A549 (cell line): ENCODE data around the gene LSS. TPM values are rescaled to one million over a fixed set of nuclear protein-coding genes. Genes with fewer than 3 reads are reported as not detected.

Source experiments
- ATAC-seq, 2 experiments: fragments of 200-7000 bp in 1 of 2; fragments of >200 bp in 1 of 2; cut with Nextera tagmentation in 1 of 2; cut with Tn5 transposase in 1 of 2; 3 replicates each; pipeline versions ENCODE4 v1.8.0 to v1.9.1; 2018 to 2020; ENCODE audit warnings: mild to moderate bottlenecking in 1 of 2, moderate library complexity in 1 of 2
- CTCF ChIA-PET: fragments of 300-600 bp; sonication (Branson Sonifier 250); formaldehyde crosslinking; extraction: SDS; loops from one replicate; lab custom pipeline; 2021; ENCODE audit warnings: antibody characterized with exemption, inconsistent platforms; lab: Yijun Ruan, JAX
- POLR2A ChIA-PET: fragments of 350-600 bp; formaldehyde crosslinking; extraction: SDS; loops from one replicate; lab custom pipeline; 2021; ENCODE audit warnings: antibody characterized with exemption, inconsistent platforms; lab: Yijun Ruan, JAX
- DNase-seq, 2 experiments: peaks; one replicate each; pipeline versions ENCODE4 v3.0.0 to v3.0.0-alpha.2; 2011 to 2016; ENCODE audit warnings: low read depth in 1 of 2, low spot score in 1 of 2
- FAIRE-seq: peaks from 2 replicates; lab custom pipeline; 2011; peaks lifted over from hg19 to GRCh38; lab: Jason Lieb, UNC
- H3K27ac ChIP-seq, 2 experiments: fragments of >200 bp; sonication (Bioruptor Twin); formaldehyde crosslinking; 3 replicates each; pipeline ENCODE4 v1.5.1; 2016 to 2017
- H3K4me1 ChIP-seq: fragments of >200 bp; sonication (Bioruptor Twin); formaldehyde crosslinking; 3 replicates; pipeline ENCODE4 v1.6.1; 2016
- H3K4me2 ChIP-seq: fragments of >200 bp; sonication (Bioruptor Twin); formaldehyde crosslinking; 3 replicates; pipeline ENCODE4 v1.6.1; 2016
- H3K4me3 ChIP-seq: fragments of >200 bp; sonication (Bioruptor Twin); formaldehyde crosslinking; 3 replicates; pipeline ENCODE4 v1.5.1; 2016
- H3K9me3 ChIP-seq: fragments of >200 bp; sonication (Bioruptor Twin); formaldehyde crosslinking; 3 replicates; pipeline ENCODE4 v1.6.1; 2016
- BCL3 ChIP-seq: fragments of >200 bp; sonication (Bioruptor Twin); formaldehyde crosslinking; IDR thresholded peaks from 3 replicates; pipeline ENCODE4 v1.6.1; 2016
- CHD2 ChIP-seq: fragments of 150-350 bp; IDR thresholded peaks from 2 replicates; pipeline ENCODE4 v1.6.1; 2014; ENCODE audit warnings: low read length; ENCODE audit not compliant: partially characterized antibody
- CHD4 ChIP-seq: fragments of 200-600 bp; sonication (generic); IDR thresholded peaks from 2 replicates; pipeline ENCODE4 v1.6.1; 2016; ENCODE audit warnings: antibody characterized with exemption, mild to moderate bottlenecking, borderline replicate concordance
- EP300 ChIP-seq, 2 experiments: fragments of >200 bp; sonication (Bioruptor Twin); formaldehyde crosslinking; IDR thresholded peaks; 2 replicates in 1 of 2; 3 replicates in 1 of 2; pipeline ENCODE4 v1.6.1; 2016 to 2017
- ESRRA ChIP-seq: fragments of 150-350 bp; IDR thresholded peaks from 2 replicates; pipeline ENCODE4 v1.6.1; 2014; ENCODE audit warnings: mild to moderate bottlenecking, low read length, borderline replicate concordance
- FOSL2 ChIP-seq, 2 experiments: fragments of 450-650 bp in 1 of 2; fragments of >200 bp in 1 of 2; sonication (Bioruptor Twin) in 1 of 2; formaldehyde crosslinking; IDR thresholded peaks; 2 replicates each; pipeline versions ENCODE4 v1.5.0 to v1.6.1; 2016 to 2020; ENCODE audit warnings: mild to moderate bottlenecking in 1 of 2, moderate library complexity in 1 of 2
- GATA3 ChIP-seq: IDR thresholded peaks from 2 replicates; pipeline ENCODE4 v1.6.1; 2012; ENCODE audit warnings: borderline replicate concordance
- KDM5A ChIP-seq: fragments of 200-600 bp; sonication (generic); IDR thresholded peaks from 2 replicates; pipeline ENCODE4 v1.6.1; 2016; ENCODE audit warnings: antibody characterized with exemption, mild to moderate bottlenecking
- MAFK ChIP-seq: fragments of 450-650 bp; IDR thresholded peaks from 2 replicates; pipeline ENCODE4 v1.6.1; 2014; ENCODE audit not compliant: partially characterized antibody
- MAZ ChIP-seq: fragments of 150-350 bp; IDR thresholded peaks from 2 replicates; pipeline ENCODE4 v1.6.1; 2014; ENCODE audit warnings: antibody characterized with exemption, low read depth, low read length, borderline replicate concordance
- MYC ChIP-seq: IDR thresholded peaks from 2 replicates; pipeline ENCODE4 v1.6.1; 2012; ENCODE audit warnings: mild to moderate bottlenecking, inconsistent platforms, low read length, improper control_type of control experiment, borderline replicate concordance
- NPAS2 ChIP-seq: fragments of 250-450 bp; sonication (Bioruptor Pico); IDR thresholded peaks from 2 replicates; pipeline ENCODE4 v1.8.0; 2022; ENCODE audit warnings: mild to moderate bottlenecking, moderate library complexity, borderline replicate concordance
- POLR2A ChIP-seq: IDR thresholded peaks from 2 replicates; pipeline ENCODE4 v1.6.1; 2012; ENCODE audit warnings: mild to moderate bottlenecking, low read length
- POLR2AphosphoS2 ChIP-seq: conservative IDR thresholded peaks from 2 replicates; pipeline ENCODE4 v1.6.1; 2012; ENCODE audit warnings: low read length, improper control_type of control experiment, inconsistent platforms
- REST ChIP-seq: fragments of 200-600 bp; sonication (generic); IDR thresholded peaks from 2 replicates; pipeline ENCODE4 v1.6.1; 2016; ENCODE audit warnings: antibody characterized with exemption, mild to moderate bottlenecking, moderate library complexity
- SREBF2 ChIP-seq: fragments of 450-650 bp; IDR thresholded peaks from 2 replicates; pipeline ENCODE4 v1.6.1; 2014; ENCODE audit warnings: mild to moderate bottlenecking, moderate library complexity
- TP53 ChIP-seq: fragments of 250-450 bp; sonication (Bioruptor Pico); IDR thresholded peaks from 2 replicates; pipeline ENCODE4 v1.5.0; 2021; ENCODE audit warnings: mild to moderate bottlenecking, moderate library complexity
- ZNF302 ChIP-seq: fragments of 250-450 bp; sonication (Bioruptor Pico); IDR thresholded peaks from 2 replicates; pipeline ENCODE4 v1.9.0; 2021; ENCODE audit warnings: inconsistent platforms, mild to moderate bottlenecking, moderate library complexity
- WGBS: methylation state at CpG from one replicate; pipeline ENCODE4 v1.1.6; 2017; ENCODE audit errors: missing lambda C conversion rate; 5-methylcytosine and 5-hydroxymethylcytosine counted together
- polyA plus RNA-seq, 4 experiments: library from polyadenylated mRNA; depleted of rRNA in 3 of 4; stranded (reverse); fragments of >200 nt; fragmentation: RNase III in 1 of 4; extraction: RNeasy Plus Mini Kit Qiagen cat#74134 plus additional on column Dnase treatment in 1 of 4; gene quantifications; 2 replicates in 3 of 4; 3 replicates in 1 of 4; pipeline ENCODE4 v1.2.3, GENCODE V29; 2011 to 2017
- TF ChIP-seq, protein P1 (sequence below): IDR thresholded peaks from 2 replicates; pipeline ENCODE4 v1.6.1; 2012; ENCODE audit warnings: low read depth, borderline replicate concordance

LSS gene
- polyA plus RNA-seq, 2 of the 4 experiments (the other 2 are of a cell fraction): 9.5 to 22.0 TPM

DNA sequence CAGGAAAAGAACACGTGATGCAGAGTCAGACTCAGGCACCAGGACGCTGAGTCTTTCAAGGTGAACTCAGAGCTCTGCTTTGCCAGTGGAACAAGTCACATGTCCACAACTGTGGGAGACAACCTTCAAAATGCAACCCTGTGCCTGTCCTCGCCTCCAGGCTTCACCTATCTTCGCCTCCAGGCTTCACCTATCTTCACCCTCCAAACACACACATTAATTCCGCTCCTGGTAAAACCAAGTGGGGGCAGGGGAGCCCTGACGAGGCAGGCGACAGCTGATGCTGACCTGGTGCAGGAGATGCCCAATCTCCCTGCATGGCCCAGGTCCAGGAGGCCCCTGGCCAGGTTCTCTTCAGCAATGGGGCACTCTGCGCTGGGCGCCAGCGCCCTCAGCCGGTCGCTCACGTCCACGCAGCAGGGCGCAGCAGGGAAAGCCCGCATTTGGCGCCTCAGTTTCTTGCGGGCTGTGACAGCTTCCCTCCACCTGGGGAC, 28.0 kb upstream of the LSS start:
- ATAC-seq (no peak), DNase-seq (no peak)
- CTCF ChIA-PET: no interaction called here
- H3K4me1 ChIP-seq: no peaks in the 10 kb centered on the region
- 95% methylated on average over 11 of the region's 18 CpGs for WGBS
- no peak overlapping the region for H3K4me3 ChIP-seq
- no peak overlapping the region for H3K4me2 ChIP-seq
- POLR2A ChIA-PET: no interaction called here
- H3K27ac ChIP-seq: no peak overlapping the region
- TF ChIP-seq BCL3: no peak
- TF ChIP-seq, all 56 proteins: peak for 0
- H3K9me3 ChIP-seq: no peaks in the 10 kb centered on the region
- FAIRE-seq: no peak

GRCh38 chr21:46255758-46256337, 27.3 kb upstream of the LSS start:
- Histone ChIP-seq H3K9me3 (no peaks in the 10 kb centered on the region), H3K4me3 (no peak overlapping the region), H3K27ac (no peak overlapping the region), H3K4me2 (no peak overlapping the region), H3K4me1 (no peaks in the 10 kb centered on the region)
- WGBS: 93% methylated on average over 5 of the region's 6 CpGs
- FAIRE-seq (no peak), DNase-seq (no peak), ATAC-seq (no peak; a peak in 1 of 6 replicates)
- CTCF ChIA-PET: interaction anchor here (0.6 kb wide), 1 partner anchor 112 kb away, joined by 3 read pairs; no protein-coding TSS in a partner anchor
- POLR2A ChIA-PET: no interaction called here
- no peak for TF ChIP-seq ESRRA
- no peak for TF ChIP-seq SREBF2
- TF ChIP-seq GATA3: no peak
- TF ChIP-seq REST: no peak
- no peak for TF ChIP-seq MAZ
- TF ChIP-seq KDM5A: no peak
- no peak for TF ChIP-seq CHD4
- TF ChIP-seq TP53: no peak
- no peak for TF ChIP-seq MAFK
- TF ChIP-seq CHD2: no peak
- no peak for TF ChIP-seq MYC
- no peak for TF ChIP-seq EP300 (IDR thresholded peaks at IDR 0.05)
- no peak for TF ChIP-seq POLR2AphosphoS2
- no peak for TF ChIP-seq POLR2A
- no peak for TF ChIP-seq NPAS2 (CRISPR knock-in tag)

DNA sequence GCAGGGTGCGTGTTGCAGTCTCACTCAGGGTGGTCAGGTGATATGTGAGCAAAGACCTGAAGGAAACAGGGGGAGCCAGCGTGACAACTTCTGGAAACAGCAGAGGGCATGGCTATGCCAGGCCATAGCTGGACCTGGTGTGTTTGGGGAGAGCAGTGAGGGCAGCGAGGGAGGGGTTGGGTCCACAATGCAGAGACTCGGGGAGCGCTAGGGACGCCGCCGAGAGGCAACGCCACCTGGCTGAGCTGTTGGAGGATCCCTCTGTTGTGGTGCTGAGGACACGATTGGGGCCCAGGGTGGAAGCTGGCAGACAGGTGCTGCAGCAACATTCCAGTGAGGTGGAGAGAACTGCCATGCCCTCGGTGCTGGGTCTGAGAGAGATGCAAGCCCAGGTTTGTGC, 26.6 kb upstream of the LSS start:
- TF ChIP-seq ZNF302 (CRISPR knock-in tag) (no peak), FOSL2 (IDR thresholded peaks at IDR 0.05) (no peak), FOSL2 (CRISPR knock-in tag; IDR thresholded peaks at IDR 0.05) (no peak), MYC (no peak)
- TF ChIP-seq, protein P1, sequence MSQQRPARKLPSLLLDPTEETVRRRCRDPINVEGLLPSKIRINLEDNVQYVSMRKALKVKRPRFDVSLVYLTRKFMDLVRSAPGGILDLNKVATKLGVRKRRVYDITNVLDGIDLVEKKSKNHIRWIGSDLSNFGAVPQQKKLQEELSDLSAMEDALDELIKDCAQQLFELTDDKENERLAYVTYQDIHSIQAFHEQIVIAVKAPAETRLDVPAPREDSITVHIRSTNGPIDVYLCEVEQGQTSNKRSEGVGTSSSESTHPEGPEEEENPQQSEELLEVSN: no peak
- TF ChIP-seq, all 56 proteins: peak for 0
- POLR2A ChIA-PET: no interaction called here
- no peak for DNase-seq
- Histone ChIP-seq H3K4me3 (no peak overlapping the region), H3K27ac (no peak overlapping the region), H3K4me2 (no peak overlapping the region), H3K4me1 (no peaks in the 10 kb centered on the region), H3K9me3 (no peaks in the 10 kb centered on the region)
- ATAC-seq: no peak
- 90% methylated on average over 11 of the region's 11 CpGs for WGBS
- FAIRE-seq: no peak
- CTCF ChIA-PET: interaction anchor here (0.6 to 1.6 kb wide), 2 partner anchors 9 to 111 kb away, joined by 3 to 4 read pairs; no protein-coding TSS in a partner anchor
